Trophoblast cell (in vitro differentiated cells and primary cell): ENCODE results near the gene FERMT1.

Experiments
- DNase-seq, 2 donors: peaks; one replicate each; pipeline ENCODE4 v3.0.0-alpha.2; 2016
- H2AFZ ChIP-seq: 2 replicates; pipeline ENCODE4 v1.6.1; 2013; ENCODE audit warnings: low read length, moderate library complexity, mild to moderate bottlenecking; ENCODE audit not compliant: insufficient read depth, poor library complexity
- H2AK5ac ChIP-seq: 2 replicates; pipeline ENCODE4 v1.6.1; 2013; ENCODE audit warnings: mild to moderate bottlenecking, low read length
- H2BK120ac ChIP-seq: 2 replicates; pipeline ENCODE4 v1.6.1; 2013; ENCODE audit warnings: low read length, mild to moderate bottlenecking, moderate library complexity; ENCODE audit not compliant: insufficient read depth, poor library complexity
- H2BK12ac ChIP-seq: 2 replicates; pipeline ENCODE4 v1.6.1; 2013; ENCODE audit warnings: mild to moderate bottlenecking, low read length, moderate library complexity
- H2BK5ac ChIP-seq: 2 replicates; pipeline ENCODE4 v1.6.1; 2013; ENCODE audit warnings: low read length, low read depth, moderate library complexity, mild to moderate bottlenecking; ENCODE audit not compliant: poor library complexity
- H3K14ac ChIP-seq: 2 replicates; pipeline ENCODE4 v1.6.1; 2013; ENCODE audit warnings: mild to moderate bottlenecking, low read length
- H3K18ac ChIP-seq: 2 replicates; pipeline ENCODE4 v1.6.1; 2013; ENCODE audit warnings: mild to moderate bottlenecking, low read length
- H3K23ac ChIP-seq: 2 replicates; pipeline ENCODE4 v1.6.1; 2013; ENCODE audit warnings: low read length
- H3K27ac ChIP-seq: 2 replicates; pipeline ENCODE4 v1.5.1; 2013; ENCODE audit warnings: low read depth, mild to moderate bottlenecking, inconsistent platforms, low read length, moderate library complexity
- H3K27me3 ChIP-seq: 2 replicates; pipeline ENCODE4 v1.6.1; 2013; ENCODE audit warnings: inconsistent platforms, mild to moderate bottlenecking, low read length, moderate library complexity; ENCODE audit not compliant: insufficient read depth
- H3K36me3 ChIP-seq, 2 experiments: 1 replicate in 1 of 2; 2 replicates in 1 of 2; pipeline ENCODE4 v1.6.1; 2013; ENCODE audit warnings: low read length in 2 of 2, mild to moderate bottlenecking in 2 of 2, moderate library complexity in 1 of 2; ENCODE audit not compliant: insufficient read depth in 2 of 2, control insufficient read depth in 1 of 2
- H3K4ac ChIP-seq: 2 replicates; pipeline ENCODE4 v1.6.1; 2013; ENCODE audit warnings: low read depth, mild to moderate bottlenecking, low read length, moderate library complexity
- H3K4me1 ChIP-seq, 2 experiments: 1 replicate in 1 of 2; 2 replicates in 1 of 2; pipeline ENCODE4 v1.6.1; 2013; ENCODE audit warnings: low read length in 2 of 2, mild to moderate bottlenecking in 2 of 2, moderate library complexity in 1 of 2; ENCODE audit not compliant: insufficient read depth in 2 of 2, control insufficient read depth in 1 of 2
- H3K4me2 ChIP-seq: 2 replicates; pipeline ENCODE4 v1.6.1; 2013; ENCODE audit warnings: inconsistent platforms, mild to moderate bottlenecking, low read length, moderate library complexity
- H3K4me3 ChIP-seq: 2 replicates; pipeline ENCODE4 v1.5.1; 2013; ENCODE audit warnings: mild to moderate bottlenecking, low read depth, low read length, inconsistent platforms
- H3K79me1 ChIP-seq: one replicate; pipeline ENCODE4 v1.6.1; 2013; ENCODE audit warnings: low read length
- H3K79me2 ChIP-seq: 2 replicates; pipeline ENCODE4 v1.6.1; 2013; ENCODE audit warnings: low read length, mild to moderate bottlenecking; ENCODE audit not compliant: control insufficient read depth, insufficient read depth, poor library complexity
- H3K9ac ChIP-seq: 2 replicates; pipeline ENCODE4 v1.6.1; 2013; ENCODE audit warnings: mild to moderate bottlenecking, low read length
- H3K9me3 ChIP-seq: 2 replicates; pipeline ENCODE4 v1.6.1; 2013; ENCODE audit warnings: low read depth, mild to moderate bottlenecking, control low read depth, inconsistent platforms, low read length; ENCODE audit not compliant: insufficient read depth
- H4K12ac ChIP-seq: 2 replicates; pipeline ENCODE4 v1.6.1; 2013; ENCODE audit warnings: low read depth, mild to moderate bottlenecking, low read length, moderate library complexity
- H4K8ac ChIP-seq: 2 replicates; pipeline ENCODE4 v1.6.1; 2013; ENCODE audit warnings: low read depth, mild to moderate bottlenecking, low read length, moderate library complexity
- H4K91ac ChIP-seq: one replicate; pipeline ENCODE4 v1.6.1; 2013; ENCODE audit warnings: low read depth, mild to moderate bottlenecking, low read length, moderate library complexity
- WGBS: extraction: QIAGEN DNeasy Blood & Tissue Kit; methylation state at CpG from one replicate; pipeline ENCODE4 v1.1.7; 2013; ENCODE audit warnings: missing lambda C conversion rate; ENCODE audit not compliant: insufficient read length, insufficient coverage; ENCODE audit errors: extremely low coverage; 5-methylcytosine and 5-hydroxymethylcytosine counted together

FERMT1 gene

DNA sequence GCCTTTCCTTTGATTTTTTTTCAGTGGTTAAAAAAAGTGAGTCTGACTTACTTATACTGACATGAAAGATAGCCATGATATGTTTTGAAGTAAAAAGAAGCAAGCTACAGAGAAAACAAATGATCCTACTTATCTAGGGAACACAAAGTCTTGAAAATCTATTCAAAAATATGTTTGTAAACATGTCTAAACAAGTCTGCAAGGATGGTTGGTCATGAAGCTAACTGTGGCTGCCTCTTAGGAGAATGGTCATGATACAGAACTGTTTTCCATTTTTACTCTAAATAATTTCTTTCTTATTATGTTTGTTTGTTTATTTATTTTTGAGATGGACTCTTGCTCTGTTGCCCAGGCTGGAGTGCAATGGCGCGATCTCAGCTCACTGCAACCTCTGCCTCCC lies 21.5 kb downstream of the FERMT1 start:
- Histone ChIP-seq H2BK5ac (no peak overlapping the region), H3K18ac (no peak overlapping the region), H2BK12ac (no peak overlapping the region), H3K79me2 (no peaks in the 10 kb centered on the region), H3K14ac (no peak overlapping the region), H4K8ac (no peak overlapping the region), H4K91ac (no peak overlapping the region), H3K23ac (no peak overlapping the region), H4K12ac (no peak overlapping the region), H3K9ac (no peak overlapping the region), H3K36me3 (peaks cover 6% of the 10 kb centered on the region in 2 experiments), H3K4me3 (no peak overlapping the region), H2AFZ (no peak overlapping the region), H3K4me2 (no peak overlapping the region), H3K9me3 (no peaks in the 10 kb centered on the region), H2AK5ac (no peak overlapping the region), H3K4me1 (no peaks in the 10 kb centered on the region), H3K27me3 (no peaks in the 10 kb centered on the region), H3K4ac (no peak overlapping the region), H3K79me1 (no peaks in the 10 kb centered on the region), H3K27ac (no peak overlapping the region), H2BK120ac (no peak overlapping the region)
- WGBS: no CpG with 5 or more reads among the region's 2 CpGs
- DNase-seq: no peak

DNA sequence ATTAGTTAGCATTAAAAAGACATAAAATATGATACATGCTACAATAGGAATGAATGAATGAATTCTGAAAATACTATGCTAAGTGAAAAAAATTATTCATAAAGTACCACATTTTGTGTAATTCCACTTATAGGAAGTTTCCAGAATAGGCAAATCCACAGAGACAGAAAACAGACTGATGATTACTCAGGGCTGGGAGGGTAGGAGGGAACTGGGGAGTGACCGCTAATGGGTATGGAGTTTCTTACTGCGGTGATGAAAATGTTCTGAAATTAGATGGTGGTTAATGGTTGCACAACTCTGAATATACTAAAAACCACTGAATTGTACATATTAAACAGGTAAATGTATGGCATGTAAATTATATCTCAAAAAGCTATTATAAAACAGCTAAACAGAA lies 22.6 kb downstream of the FERMT1 start:
- Histone ChIP-seq H2AK5ac (no peak overlapping the region), H4K12ac (no peak overlapping the region), H3K14ac (no peak overlapping the region), H3K4me2 (no peak overlapping the region), H2BK5ac (no peak overlapping the region), H3K27me3 (no peaks in the 10 kb centered on the region), H3K9me3 (no peaks in the 10 kb centered on the region), H3K79me2 (no peaks in the 10 kb centered on the region), H3K4me1 (no peaks in the 10 kb centered on the region), H3K4ac (no peak overlapping the region), H2BK120ac (no peak overlapping the region), H3K36me3 (peaks cover 8 to 9% of the 10 kb centered on the region in 2 experiments), H3K79me1 (no peaks in the 10 kb centered on the region), H3K23ac (no peak overlapping the region), H3K4me3 (no peak overlapping the region), H4K8ac (no peak overlapping the region), H4K91ac (no peak overlapping the region), H2BK12ac (no peak overlapping the region), H3K18ac (no peak overlapping the region), H3K27ac (no peak overlapping the region), H3K9ac (no peak overlapping the region), H2AFZ (no peak overlapping the region)
- no peak for DNase-seq
- WGBS: no CpG with 5 or more reads among the region's 2 CpGs

DNA sequence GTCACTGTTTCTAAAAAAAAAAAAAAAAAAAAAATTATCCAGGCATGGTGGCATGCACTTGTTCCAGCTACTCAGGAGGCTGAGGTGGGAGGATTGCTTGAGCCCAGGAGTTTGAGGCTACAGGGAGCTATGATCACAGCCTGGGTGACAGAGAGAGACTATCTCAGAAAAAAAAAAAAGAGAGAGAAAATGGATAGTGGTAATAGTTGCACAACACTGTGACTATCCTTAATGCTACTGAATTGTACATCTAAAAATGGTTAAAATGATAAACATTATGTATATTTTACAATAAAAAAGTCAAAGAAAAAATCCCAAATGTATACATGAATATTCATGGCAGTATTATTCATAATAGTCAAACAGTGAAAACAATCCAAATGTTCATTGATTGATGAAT lies 23.0 kb downstream of the FERMT1 start:
- Histone ChIP-seq H2AFZ (no peak overlapping the region), H3K4me2 (no peak overlapping the region), H3K9me3 (no peaks in the 10 kb centered on the region), H3K27ac (no peak overlapping the region), H3K4me3 (no peak overlapping the region), H3K23ac (no peak overlapping the region), H3K36me3 (peaks cover 7 to 8% of the 10 kb centered on the region in 2 experiments), H2AK5ac (no peak overlapping the region), H4K91ac (no peak overlapping the region), H3K79me2 (no peaks in the 10 kb centered on the region), H4K8ac (no peak overlapping the region), H3K18ac (no peak overlapping the region), H2BK12ac (no peak overlapping the region), H4K12ac (no peak overlapping the region), H3K79me1 (no peaks in the 10 kb centered on the region), H3K4ac (no peak overlapping the region), H2BK5ac (no peak overlapping the region), H3K27me3 (no peaks in the 10 kb centered on the region), H3K4me1 (no peaks in the 10 kb centered on the region), H2BK120ac (no peak overlapping the region), H3K9ac (no peak overlapping the region), H3K14ac (no peak overlapping the region)
- DNase-seq: no peak

- Histone ChIP-seq H3K23ac (no peak overlapping the region), H3K4me2 (no peak overlapping the region), H3K4me1 (no peaks in the 10 kb centered on the region), H3K4me3 (no peak overlapping the region), H3K27ac (no peak overlapping the region), H3K79me1 (no peaks in the 10 kb centered on the region), H2BK5ac (no peak overlapping the region), H3K79me2 (no peaks in the 10 kb centered on the region), H2AK5ac (no peak overlapping the region), H2BK12ac (no peak overlapping the region), H3K27me3 (no peaks in the 10 kb centered on the region), H3K14ac (no peak overlapping the region), H4K12ac (no peak overlapping the region), H4K8ac (no peak overlapping the region), H2AFZ (no peak overlapping the region), H2BK120ac (no peak overlapping the region), H3K4ac (no peak overlapping the region), H3K9ac (no peak overlapping the region), H4K91ac (no peak overlapping the region), H3K18ac (no peak overlapping the region), H3K36me3 (peaks cover 7 to 12% of the 10 kb centered on the region in 2 experiments), H3K9me3 (no peaks in the 10 kb centered on the region)
- no peak for DNase-seq
- no CpG with 5 or more reads among the region's 5 CpGs for WGBS
These were observed 27.4 kb downstream of the FERMT1 start for GRCh38 chr20:6095409-6095808.
